ENCODE data around the gene RAB1B.

RAB1B gene

DNA sequence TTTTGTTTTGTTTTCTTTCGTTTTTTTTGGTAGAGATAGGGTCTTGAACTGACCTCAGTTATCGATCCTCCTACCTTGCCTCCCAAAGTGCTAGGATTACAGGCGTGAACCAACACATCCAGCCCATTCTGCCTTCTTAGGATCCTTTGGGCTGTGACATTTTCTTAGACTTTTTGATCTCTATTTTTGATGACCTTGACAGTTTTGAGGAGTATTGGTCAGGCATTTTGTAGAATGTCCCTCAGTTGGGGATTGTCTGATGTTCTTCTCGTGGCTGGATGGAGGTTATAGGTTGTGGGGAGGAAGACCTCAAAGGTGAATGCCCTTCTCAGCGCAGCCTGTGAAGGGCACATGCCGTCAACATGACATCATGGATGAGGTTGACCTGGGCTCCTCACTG lies 19.5 kb upstream of the RAB1B start:
- TF ChIP-seq, protein P1, sequence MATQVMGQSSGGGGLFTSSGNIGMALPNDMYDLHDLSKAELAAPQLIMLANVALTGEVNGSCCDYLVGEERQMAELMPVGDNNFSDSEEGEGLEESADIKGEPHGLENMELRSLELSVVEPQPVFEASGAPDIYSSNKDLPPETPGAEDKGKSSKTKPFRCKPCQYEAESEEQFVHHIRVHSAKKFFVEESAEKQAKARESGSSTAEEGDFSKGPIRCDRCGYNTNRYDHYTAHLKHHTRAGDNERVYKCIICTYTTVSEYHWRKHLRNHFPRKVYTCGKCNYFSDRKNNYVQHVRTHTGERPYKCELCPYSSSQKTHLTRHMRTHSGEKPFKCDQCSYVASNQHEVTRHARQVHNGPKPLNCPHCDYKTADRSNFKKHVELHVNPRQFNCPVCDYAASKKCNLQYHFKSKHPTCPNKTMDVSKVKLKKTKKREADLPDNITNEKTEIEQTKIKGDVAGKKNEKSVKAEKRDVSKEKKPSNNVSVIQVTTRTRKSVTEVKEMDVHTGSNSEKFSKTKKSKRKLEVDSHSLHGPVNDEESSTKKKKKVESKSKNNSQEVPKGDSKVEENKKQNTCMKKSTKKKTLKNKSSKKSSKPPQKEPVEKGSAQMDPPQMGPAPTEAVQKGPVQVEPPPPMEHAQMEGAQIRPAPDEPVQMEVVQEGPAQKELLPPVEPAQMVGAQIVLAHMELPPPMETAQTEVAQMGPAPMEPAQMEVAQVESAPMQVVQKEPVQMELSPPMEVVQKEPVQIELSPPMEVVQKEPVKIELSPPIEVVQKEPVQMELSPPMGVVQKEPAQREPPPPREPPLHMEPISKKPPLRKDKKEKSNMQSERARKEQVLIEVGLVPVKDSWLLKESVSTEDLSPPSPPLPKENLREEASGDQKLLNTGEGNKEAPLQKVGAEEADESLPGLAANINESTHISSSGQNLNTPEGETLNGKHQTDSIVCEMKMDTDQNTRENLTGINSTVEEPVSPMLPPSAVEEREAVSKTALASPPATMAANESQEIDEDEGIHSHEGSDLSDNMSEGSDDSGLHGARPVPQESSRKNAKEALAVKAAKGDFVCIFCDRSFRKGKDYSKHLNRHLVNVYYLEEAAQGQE (IDR thresholded peaks at IDR 0.05; ENCODE audit: insufficient read depth in 1 of 2, low read depth in 2 of 2, low read length in 2 of 2), result no peak
- TF ChIP-seq FOXP2 (optimal IDR thresholded peaks at IDR 0.05; ENCODE audit: borderline replicate concordance, extremely low read depth, extremely low read length, insufficient read depth) (no peak), POLR2AphosphoS5 (IDR thresholded peaks at IDR 0.05; ENCODE audit: low read depth, low read length) (no peak), SIN3A (IDR thresholded peaks at IDR 0.05; ENCODE audit: borderline replicate concordance, insufficient read depth, low read length) (no peak), TAF1 (IDR thresholded peaks at IDR 0.05; ENCODE audit: borderline replicate concordance, insufficient read depth, low read length) (no peak)

DNA sequence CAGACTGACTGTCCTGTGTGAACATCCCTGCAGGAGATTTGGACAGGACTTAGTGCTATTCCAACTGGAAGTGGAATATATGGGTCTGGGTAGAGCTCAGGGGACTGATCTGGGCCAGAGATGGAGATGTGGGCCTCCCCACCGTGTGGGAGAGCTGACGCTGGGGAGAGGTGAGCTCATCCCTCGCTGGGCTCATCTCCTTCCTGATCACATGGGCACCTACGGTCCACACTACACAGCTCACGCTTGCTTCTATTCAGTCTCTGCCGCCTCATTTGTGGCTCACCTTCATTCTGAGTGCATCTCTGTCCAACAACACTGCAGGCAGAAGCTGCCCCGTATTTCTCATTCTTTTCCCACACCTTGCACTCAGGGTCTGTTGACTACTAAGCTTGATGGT lies 16.6 kb upstream of the RAB1B start:
- TF ChIP-seq, protein P1 (IDR thresholded peaks at IDR 0.05; ENCODE audit: insufficient read depth in 1 of 2, low read depth in 2 of 2, low read length in 2 of 2), result no peak
- no peak for TF ChIP-seq POLR2AphosphoS5 (IDR thresholded peaks at IDR 0.05; ENCODE audit: low read depth, low read length)
- TF ChIP-seq SIN3A (IDR thresholded peaks at IDR 0.05; ENCODE audit: borderline replicate concordance, insufficient read depth, low read length), result no peak
- TF ChIP-seq FOXP2 (optimal IDR thresholded peaks at IDR 0.05; ENCODE audit: borderline replicate concordance, extremely low read depth, extremely low read length, insufficient read depth), result no peak
- TF ChIP-seq TAF1 (IDR thresholded peaks at IDR 0.05; ENCODE audit: borderline replicate concordance, insufficient read depth, low read length), result no peak

DNA sequence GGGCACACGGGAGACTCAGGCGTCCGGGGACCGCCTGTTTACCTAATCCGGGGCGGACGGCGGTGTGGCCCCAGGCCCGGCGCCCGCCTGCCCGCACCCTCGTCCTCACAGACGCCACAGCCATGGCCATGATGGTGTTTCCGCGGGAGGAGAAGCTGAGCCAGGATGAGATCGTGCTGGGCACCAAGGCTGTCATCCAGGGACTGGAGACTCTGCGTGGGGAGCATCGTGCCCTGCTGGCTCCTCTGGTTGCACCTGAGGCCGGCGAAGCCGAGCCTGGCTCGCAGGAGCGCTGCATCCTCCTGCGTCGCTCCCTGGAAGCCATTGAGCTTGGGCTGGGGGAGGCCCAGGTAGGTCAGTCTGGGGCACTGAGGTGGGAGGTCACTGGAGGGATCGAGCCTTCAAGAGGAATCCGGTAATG lies 10.0 kb upstream of the RAB1B start:
- TF ChIP-seq POLR2AphosphoS5 (IDR thresholded peaks at IDR 0.05; ENCODE audit: low read depth, low read length) (no peak), TAF1 (IDR thresholded peaks at IDR 0.05; ENCODE audit: borderline replicate concordance, insufficient read depth, low read length) (no peak), SIN3A (IDR thresholded peaks at IDR 0.05; ENCODE audit: borderline replicate concordance, insufficient read depth, low read length) (no peak), FOXP2 (optimal IDR thresholded peaks at IDR 0.05; ENCODE audit: borderline replicate concordance, extremely low read depth, extremely low read length, insufficient read depth) (no peak)
- TF ChIP-seq, protein P1 (IDR thresholded peaks at IDR 0.05; ENCODE audit: insufficient read depth in 1 of 2, low read depth in 2 of 2, low read length in 2 of 2), result no peak

DNA sequence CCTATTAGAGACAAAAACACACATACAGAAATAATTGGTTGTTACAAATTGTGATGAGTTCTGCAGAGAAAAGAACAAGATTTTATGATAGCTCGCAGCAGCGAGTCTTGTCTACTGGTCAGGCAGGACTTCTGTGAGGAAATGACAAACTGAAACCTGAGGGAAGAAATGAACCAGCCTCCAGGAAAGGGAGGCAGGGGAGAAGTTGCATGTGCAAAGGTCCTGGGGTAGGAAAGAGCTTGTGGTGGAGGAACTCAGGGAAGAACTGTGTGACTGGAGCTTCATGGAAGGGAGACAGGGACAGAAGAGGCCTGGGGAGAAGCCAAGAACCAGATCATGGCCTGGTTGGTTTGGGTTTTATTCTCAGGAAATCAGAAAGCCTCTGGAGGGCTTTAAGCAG lies 9.2 kb upstream of the RAB1B start:
- no peak for TF ChIP-seq TAF1 (IDR thresholded peaks at IDR 0.05; ENCODE audit: borderline replicate concordance, insufficient read depth, low read length)
- no peak for TF ChIP-seq SIN3A (IDR thresholded peaks at IDR 0.05; ENCODE audit: borderline replicate concordance, insufficient read depth, low read length)
- TF ChIP-seq, protein P1 (IDR thresholded peaks at IDR 0.05; ENCODE audit: insufficient read depth in 1 of 2, low read depth in 2 of 2, low read length in 2 of 2), result no peak
- TF ChIP-seq FOXP2 (optimal IDR thresholded peaks at IDR 0.05; ENCODE audit: borderline replicate concordance, extremely low read depth, extremely low read length, insufficient read depth), result no peak
- no peak for TF ChIP-seq POLR2AphosphoS5 (IDR thresholded peaks at IDR 0.05; ENCODE audit: low read depth, low read length)

DNA sequence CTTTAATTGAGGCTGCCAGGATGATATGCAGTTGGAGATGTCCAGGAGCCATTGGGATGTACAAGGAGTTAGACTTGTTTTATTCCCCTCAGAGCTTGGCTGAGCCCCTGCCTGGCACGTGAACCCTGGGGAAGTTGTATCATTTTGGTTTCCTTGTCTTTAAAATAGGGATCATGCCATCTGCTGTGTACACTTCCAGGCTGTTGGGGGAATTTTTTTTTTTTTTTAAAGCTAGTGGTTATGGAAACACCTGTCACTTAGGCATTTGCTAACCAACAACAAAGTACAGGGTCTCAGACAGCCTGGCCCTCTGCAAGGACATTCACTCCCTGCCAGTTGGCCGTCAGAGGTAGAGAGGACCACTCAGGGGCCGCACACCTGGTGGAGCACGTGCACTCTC lies 8.5 kb upstream of the RAB1B start:
- TF ChIP-seq SIN3A (IDR thresholded peaks at IDR 0.05; ENCODE audit: borderline replicate concordance, insufficient read depth, low read length), result no peak
- TF ChIP-seq POLR2AphosphoS5 (IDR thresholded peaks at IDR 0.05; ENCODE audit: low read depth, low read length), result no peak
- no peak for TF ChIP-seq FOXP2 (optimal IDR thresholded peaks at IDR 0.05; ENCODE audit: borderline replicate concordance, extremely low read depth, extremely low read length, insufficient read depth)
- TF ChIP-seq, protein P1 (IDR thresholded peaks at IDR 0.05; ENCODE audit: insufficient read depth in 1 of 2, low read depth in 2 of 2, low read length in 2 of 2), result no peak
- TF ChIP-seq TAF1 (IDR thresholded peaks at IDR 0.05; ENCODE audit: borderline replicate concordance, insufficient read depth, low read length), result no peak
